ENCODE results near the gene CACNG4. TPM values are rescaled to one million over a fixed set of nuclear protein-coding genes. Genes with fewer than 3 reads are reported as not detected.

The CACNG4 gene
- total and polyA plus RNA-seq, 9 of the 15 experiments (the other 6 are each of a cell fraction or from before 2014, with no cell fraction given) = 0.07 TPM; not detected in 8

- TF ChIP-seq AFF1 (IDR thresholded peaks at IDR 0.05; ENCODE audit: low read depth in 1 of 2, partially characterized antibody in 2 of 2) (no peak), ZNF274 (IDR thresholded peaks at IDR 0.05; ENCODE audit: borderline replicate concordance, low read depth, low read length) (no peak), ZNF511 (CRISPR knock-in tag; IDR thresholded peaks at IDR 0.05) (no peak), ZNF764 (CRISPR knock-in tag; IDR thresholded peaks at IDR 0.05; ENCODE audit: low read depth) (no peak), ATF4 (CRISPR knock-in tag; IDR thresholded peaks at IDR 0.05) (no peak), ZFX (CRISPR knock-in tag; IDR thresholded peaks at IDR 0.05) (no peak)
These were observed 55.3 kb downstream of the CACNG4 start (continued) for GRCh38 chr17:67019809-67020208.

Measured in K562 (cell line).